ENCODE measurements around the gene HSPB2.
"Not testable (repeated sequence)": the region's sequence is repeated elsewhere in the genome, so short reads cannot be mapped to it uniquely, and the experiment has no call there.

Gene HSPB2

DNA sequence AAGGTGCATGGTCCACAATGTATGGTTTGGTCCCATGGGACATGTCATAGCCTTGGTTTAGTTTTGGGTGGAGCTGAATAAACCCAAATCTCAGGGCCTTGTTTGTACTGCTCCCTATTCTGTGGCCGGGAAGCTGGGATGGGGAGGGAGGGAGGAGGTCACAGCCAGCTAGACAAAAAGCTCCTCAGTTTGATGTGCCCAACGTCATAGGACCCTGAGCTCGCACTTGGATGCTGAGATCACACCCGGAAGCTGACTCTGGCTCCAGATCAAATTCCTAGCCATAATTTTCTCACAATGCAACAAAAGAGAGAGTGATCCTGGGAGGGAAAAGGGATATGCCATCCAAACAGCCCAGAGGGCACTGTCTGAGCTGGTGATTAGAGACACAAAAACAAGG is 1.5 kb downstream of the HSPB2 start:
- no peak for DNase-seq (ENCODE audit: low read depth, low spot score)

DNA sequence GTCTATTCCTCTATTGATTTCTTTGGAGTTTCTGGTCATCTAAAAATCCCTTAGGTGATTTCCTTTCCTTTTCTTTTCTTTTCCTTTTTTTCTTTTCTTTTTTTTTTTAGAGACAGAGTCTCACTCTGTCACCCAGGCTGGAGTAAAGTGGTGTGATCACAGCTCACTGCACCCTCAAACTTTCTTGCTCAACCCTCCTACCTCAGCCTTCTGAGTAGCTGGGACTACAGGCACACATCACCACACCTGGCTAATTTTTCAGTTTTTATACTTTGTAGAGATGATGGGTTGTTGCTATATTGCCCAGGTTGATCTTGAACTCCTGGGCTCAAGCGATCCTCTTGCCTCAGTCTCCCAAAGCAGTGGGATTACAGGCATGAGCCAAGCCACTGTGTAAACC is 4.2 kb downstream of the HSPB2 start:
- DNase-seq (ENCODE audit: low read depth, low spot score), result no peak

DNA sequence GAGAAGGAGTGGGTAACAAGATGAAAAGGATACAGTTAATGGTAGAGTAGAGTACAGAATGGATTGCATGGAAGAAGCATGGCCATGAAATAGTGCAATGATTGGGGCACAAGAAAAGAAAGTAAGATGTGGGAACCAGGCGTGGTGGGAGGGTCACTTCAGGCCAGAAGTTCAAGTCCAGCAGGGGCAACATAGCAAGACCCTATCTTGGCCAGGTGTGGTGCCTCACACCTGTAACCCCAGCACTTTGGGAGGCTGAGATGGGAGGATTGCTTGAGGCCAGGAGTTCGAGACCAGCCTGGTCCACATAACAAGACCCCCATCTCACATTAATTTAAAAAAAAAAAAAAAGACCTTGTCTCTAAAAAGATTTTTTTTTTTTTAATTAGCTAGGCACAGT is 4.8 kb downstream of the HSPB2 start:
- DNase-seq (ENCODE audit: low read depth, low spot score), result no peak

DNA sequence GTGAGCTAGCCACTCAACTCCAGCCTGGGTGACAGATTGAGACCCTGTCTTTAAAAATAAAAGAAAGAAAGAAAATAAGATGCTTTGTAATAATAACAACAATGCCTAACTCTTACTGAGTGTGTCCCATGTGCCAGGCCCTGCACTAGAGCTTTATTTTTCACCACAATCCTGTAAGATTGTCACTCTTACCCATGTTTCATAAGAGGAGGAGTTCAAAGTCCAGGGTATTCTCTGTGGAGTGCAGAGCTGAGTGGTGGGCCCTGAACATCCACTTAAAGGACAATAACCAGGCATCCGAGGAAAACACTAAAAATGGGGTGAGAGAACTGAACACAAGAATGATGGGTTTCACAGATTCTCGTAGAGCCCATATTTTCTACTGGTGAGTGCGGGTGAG is 5.3 kb downstream of the HSPB2 start:
- no peak for DNase-seq (ENCODE audit: low read depth, low spot score)

DNA sequence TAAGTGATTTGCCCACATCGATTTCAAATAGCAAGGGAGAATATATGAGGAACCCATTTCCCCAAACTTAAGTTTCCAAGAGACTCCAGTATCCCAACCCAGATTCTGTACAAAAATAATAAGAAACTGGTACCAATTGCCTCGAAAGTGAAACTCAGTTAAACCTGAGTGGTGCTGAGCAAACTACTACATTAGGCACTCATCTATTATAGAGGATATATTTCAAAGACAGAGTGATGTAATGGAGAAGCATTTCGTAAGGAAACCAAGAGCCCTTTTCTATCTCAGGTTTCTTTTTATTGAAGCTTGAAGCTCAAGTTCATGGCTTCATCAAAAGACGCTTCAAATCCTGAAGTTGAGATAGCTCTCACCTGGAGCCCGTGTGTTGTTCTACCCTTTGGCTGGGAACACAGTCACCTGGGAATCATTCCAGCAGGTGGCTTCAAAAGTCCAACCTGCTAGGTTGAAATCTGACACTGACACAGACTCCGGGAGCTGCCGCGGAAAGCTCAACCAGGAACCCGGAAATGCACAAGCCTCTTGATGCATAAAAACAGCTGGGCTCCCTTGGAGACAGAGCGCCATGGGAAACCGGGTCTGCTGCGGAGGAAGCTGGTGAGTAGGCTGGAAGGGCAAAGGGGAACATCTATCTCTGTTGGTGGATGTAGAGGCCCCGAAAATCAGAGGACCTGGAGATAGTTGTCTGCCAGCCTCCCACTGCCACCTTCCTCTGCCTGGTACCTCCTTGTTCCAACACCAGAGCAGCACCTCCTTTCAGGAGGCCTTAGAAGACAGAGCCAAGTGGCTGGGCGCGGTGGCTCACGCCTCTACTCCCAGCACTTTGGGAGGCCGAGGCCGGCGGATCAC is 6.1 kb downstream of the HSPB2 start, which contains the start of gene C11orf52:
Gene C11orf52 (plus strand): TSS at position 524 of the 867 bp plus-strand sequence. CDS start 60 bp downstream, at position 584.
- no peak for DNase-seq (ENCODE audit: low read depth, low spot score)

DNA sequence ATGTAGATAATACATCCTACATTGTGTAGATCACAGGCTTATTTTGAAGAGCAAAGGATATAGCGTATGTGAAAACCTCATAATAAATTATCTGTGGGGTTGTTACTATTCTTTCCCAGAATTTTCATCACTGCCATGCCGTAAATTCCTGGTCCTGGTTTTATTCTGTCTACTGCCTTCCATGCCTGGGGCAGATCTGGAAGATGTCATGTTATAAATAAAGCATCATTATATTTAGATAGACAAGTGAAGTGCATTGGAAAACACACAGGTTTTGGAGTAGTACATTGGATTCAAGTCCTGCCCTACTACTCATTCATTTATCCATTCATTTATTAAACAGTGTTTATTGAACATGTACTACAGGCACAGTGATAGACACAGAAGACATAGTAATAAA is 8.4 kb downstream of the HSPB2 start:
- DNase-seq (ENCODE audit: low read depth, low spot score), result no peak

DNA sequence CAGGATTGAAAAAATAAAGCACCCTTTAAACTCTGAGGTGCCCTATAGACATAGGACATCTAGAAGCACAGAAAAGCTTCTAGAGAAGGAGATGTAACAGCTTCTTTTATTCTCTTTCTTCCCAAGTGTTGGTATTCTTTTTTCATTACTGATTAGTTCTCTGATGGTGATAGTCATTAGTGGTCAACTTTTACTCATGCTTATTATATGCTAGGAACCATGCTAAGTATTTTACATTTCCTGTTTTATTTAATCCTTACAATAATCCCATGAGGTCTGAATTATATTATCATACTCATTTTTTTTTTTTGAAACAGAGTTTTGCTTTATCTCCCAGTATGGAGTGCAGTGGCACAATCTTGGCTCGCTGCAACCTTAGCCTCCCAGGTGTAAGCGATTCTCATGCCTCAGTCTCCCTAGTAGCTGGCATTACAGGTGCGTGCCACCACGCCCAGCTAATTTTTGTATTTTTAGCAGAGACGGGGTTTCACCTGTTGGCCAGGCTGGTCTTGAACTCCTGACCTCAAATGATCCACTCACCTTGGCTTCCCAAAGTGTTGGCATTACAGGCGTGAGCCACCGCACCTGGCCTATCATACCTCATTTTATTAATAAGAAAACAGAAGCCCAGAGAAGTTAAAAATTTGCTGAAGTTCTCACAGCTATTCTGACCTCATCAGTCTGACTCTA is 9.2 kb downstream of the HSPB2 start:
- no peak for DNase-seq (ENCODE audit: low read depth, low spot score)

DNA sequence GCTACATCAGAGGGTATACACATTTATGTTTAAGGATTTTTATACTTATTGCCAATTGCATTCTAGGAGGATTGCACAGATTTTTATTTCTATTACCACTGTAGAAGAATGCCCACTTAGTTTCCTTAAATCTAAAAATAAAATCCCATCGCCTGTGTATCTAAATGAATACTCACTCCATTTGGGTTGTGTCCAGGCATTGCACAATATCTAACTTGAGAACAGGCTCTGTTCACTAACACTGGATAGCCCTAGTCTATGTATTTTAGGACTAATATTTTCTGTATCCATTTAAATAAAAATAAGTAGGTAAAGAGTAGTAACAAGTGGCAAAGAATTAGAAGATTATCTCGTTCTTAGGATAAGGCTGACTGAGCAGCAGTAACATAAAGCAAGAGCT is 10.3 kb downstream of the HSPB2 start:
- no peak for DNase-seq (ENCODE audit: low read depth, low spot score)

DNA sequence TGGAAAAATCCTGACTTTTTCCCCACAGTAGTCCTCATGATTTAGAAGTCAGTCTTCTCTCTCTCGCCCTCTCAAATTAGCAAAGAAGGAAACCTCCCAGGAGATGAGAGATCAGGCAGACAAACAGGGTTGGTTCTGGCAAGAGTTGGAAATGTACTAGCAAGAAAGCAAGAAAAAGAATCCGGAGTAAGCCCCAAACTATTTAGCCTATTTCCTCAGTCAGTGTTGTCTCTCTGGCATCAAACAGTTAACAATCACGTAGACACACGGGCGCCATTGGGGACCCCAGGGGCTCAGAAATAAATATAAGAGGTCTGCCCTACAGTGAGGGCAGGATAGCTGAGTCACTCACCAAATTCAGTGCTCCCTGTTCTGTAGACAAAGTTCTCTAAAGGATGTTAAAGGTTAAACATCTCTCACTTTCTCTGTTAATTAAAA is 10.8 kb downstream of the HSPB2 start:
- no peak for DNase-seq (ENCODE audit: low read depth, low spot score)

DNA sequence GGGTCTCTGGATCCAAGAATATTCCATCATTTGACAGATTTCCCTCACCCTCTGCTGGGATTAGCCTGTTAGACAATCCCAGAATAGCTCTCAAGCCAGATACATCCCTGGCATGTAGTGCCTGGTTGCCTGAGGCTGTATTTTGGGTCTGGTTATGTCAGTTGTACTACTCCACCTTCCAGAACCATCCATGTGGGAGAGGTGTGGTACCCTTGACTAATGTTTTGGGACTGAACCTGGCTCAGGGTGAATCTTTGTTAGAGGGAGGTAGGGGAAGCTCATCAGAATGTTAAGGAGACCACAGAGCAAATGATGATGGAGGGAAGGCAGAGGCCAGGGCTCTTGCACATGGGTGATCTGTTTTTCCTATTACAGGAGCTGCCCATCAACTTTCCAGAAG is 11.4 kb downstream of the HSPB2 start:
- no peak for DNase-seq (ENCODE audit: low read depth, low spot score)

DNA sequence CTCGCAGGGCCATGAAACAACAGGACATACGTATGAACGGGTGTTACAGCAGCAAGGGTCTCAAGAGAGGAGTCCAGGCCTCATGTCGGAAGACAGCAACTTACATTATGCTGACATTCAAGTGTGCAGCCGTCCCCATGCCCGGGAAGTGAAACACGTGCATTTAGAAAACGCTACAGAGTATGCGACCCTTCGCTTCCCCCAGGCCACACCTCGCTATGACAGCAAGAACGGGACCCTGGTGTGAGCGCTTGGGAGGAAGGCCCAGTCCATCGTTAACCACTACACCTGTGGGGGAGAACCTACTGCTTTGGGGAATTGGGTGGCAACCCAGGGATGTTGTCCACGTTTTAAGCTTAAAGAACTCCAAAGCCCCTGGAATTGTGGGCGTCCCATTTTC is 13.4 kb downstream of the HSPB2 start:
- DNase-seq (ENCODE audit: low read depth, low spot score), result no peak

DNA sequence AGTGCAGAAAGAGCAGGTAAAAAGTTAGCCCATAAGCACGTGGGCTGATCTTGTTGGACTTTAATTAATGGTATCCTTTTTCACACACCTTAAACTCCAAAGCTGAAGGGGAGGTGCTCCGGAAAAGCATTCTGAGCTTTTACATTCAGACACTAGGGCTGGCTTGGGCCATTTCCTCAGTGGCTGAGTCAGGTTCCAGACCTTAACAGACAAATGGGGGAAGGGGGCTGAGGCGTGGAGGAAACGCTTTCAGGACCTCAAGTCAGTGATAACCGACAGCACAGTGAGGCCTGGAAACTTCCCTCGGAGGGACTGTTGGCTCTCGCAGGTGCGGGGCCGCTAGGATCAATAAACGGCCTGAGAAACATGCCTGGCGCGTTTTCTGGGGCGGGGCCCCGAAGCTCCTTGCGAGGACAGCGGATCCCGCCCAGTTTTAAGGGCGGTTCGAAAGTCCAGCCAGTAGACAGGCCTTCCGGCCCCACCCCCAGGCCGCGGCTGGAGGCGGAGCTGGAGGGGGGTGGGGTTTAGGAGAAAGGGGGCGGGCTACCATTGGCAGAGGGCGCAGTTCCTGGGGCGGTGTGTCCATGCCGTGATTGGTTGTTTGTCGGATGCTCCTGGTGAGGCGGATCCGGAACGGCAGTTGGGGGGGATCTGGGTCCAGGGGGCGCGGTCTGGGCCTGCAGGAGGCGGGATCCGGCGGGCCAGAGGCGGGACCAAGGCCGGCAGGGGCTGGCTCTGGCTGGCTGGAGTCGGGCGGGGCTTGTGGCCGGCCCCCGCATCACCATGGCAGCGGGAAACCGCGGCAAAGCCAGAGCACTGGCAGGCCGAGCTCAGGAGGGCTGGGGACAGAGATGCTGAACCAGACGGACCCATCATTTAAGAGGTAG is 14.2 kb downstream of the HSPB2 start:
- DNase-seq (ENCODE audit: low read depth, low spot score), result peak; percentile 89

DNA sequence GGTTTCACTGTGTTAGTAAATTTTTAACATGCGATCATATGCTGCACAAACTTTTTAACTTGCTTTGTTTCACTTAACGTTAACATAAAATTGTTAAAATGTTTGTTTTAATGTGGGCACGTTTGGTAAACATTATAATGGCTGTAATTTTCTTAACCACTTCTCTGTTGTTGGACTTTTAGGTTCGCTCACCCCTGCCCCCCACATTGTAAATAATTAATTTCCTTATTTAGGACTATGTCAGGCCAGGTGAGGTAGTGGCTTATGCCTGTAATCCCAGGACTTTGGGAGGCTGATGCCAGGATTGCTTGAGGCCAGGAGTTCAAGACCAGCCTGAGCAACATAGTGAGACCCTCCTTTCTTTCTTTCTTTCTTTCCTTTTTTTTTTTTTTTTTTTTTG is 17.9 kb downstream of the HSPB2 start:
- DNase-seq (ENCODE audit: low read depth, low spot score), result no peak

DNA sequence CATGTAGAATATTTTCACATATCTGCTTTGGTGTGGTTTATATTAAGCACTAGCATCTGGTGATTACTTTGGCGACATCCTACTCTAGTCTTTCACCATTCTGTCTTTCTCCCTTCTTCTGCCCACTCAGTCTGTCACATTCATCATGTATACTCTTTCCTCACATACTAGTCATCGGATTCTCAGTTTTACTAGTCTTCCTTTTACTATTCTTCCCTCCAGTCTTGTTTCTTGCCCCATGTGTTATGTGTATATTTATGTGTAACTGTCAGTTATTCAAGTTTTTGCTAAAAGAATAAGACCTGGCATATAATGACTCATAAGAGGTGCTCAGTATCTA is 20.0 kb downstream of the HSPB2 start:
- no peak for DNase-seq (ENCODE audit: low read depth, low spot score)

DNA sequence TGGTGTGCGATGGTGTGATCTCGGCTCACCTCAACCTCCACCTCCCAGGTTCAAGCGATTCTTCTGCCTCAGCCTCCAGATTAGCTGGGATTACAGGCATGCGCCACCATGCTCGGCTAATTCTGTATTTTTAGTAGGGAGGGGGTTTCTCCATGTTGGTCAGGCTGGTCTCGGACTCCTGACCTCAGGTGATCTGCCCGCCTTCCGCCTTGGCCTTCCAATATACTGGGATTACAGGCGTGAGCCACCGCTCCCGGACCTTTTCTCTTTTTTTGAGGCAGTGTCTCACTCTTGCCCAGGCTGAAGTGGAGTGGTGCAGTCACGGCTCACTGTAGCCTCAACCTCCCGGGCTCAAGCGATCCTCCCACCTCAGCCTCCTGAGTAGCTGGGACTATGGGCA is 20.6 kb downstream of the HSPB2 start:
- not testable (repeated sequence) for DNase-seq (ENCODE audit: low read depth, low spot score)

DNA sequence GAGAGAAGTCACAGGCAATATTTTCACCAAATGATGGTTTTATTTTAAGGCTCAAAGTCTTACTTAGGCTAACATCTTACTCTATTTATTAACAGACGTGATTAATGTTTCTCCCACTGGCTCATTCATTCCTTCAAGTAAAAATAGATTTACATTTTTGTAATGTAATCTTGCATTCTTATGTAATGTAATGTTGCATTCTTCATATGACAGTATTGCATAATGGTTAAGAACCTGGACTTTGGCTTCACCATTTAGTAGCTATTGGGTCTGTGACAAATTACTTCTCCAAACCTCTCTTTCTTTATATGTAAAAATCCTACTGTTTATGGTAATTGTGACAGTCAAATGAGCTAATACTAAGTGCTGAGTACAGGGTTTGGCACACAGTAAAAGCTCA is 21.3 kb downstream of the HSPB2 start:
- no peak for DNase-seq (ENCODE audit: low read depth, low spot score)

DNA sequence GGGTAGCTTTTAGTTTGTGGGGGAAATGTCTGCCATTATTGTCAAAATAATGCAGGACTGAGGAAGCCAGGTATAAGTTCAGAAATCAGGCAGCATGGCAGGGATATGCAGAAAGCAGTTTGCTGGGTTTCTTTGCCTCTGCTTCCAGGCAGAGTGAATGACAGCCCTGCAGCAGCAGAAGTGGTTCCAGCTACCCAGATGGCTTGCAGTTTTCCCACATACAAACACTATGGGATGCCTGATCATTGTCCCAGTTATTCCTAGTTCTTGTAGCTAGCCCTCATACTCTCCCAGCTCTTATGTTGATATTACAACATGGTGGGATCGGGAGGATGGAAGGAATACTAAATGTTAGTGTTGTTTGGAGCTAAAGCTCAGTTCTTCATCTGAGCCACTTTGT is 21.8 kb downstream of the HSPB2 start:
- no peak for DNase-seq (ENCODE audit: low read depth, low spot score)

DNA sequence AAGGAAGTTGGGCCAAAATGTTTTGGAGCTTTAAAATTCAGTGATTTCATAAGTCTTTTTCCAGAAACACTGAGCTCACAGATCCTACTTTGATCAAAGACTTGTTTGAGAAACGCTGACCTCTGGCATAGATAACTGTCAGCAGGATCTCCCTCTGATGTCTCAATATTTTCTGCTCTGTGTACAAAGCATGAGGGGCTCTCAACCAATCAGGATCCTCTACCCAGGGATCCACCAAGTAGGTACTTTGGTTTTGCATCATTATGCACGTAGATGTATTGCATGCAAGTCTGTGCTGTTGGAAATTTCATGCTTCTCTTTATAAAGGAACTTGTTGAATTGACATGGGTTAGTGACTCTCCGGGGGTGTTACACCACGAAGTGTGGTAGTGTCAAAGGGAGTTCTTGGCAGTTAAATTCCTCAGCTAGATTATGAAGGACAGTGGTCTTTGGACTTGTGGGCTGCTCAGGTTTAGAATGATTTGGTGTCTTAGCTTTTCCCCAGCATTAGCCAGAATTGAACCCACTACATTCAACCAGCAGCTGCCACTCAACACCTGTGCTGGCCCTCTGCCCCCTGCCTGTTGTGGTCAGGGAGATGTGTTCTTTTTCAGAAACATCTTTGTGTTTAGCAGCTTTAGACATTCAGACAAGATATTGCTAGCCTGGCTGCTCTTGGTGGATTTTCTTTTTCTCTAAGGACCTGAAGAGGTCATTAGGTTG is 22.9 kb downstream of the HSPB2 start:
- no peak for DNase-seq (ENCODE audit: low read depth, low spot score)

DNA sequence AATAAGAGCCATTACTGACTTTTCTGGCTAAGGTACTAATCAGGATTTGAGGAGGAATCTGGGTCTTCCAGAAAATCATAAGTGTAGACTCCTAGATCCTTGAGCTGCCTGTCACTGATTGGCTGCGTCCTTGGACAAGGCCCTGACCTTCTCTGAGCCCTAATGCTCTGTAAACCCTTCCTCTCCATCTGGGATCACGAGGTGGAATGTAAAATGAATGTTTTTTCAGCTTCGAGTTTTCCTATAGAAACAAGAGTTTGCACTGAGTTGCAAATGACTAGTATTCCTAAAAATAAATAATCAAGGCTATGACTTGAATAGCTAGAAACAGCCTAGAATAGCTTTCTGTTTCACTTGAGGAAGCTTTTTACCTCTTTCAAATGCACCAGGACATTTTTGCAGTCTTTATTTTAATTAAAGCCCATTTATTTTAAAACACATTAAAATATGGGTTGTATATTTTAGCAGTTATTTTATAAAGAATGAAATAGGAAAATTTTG is 23.6 kb downstream of the HSPB2 start:
- DNase-seq (ENCODE audit: low read depth, low spot score), result no peak

DNA sequence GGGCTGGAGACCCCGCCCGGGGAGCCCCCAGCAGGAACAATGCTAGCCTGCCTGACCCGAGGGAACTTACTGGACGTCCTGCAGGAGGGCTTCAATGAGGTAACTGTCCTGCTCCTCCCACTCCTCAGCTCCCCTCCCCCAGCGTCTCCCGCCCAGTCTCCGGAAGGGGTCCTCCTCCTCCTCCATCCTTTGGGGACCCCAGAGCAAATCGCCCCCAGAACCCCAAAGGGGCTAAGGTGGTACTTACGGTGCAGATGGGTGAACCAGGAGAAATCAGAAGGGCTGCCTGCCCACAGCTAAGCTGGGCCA is 24.9 kb downstream of the HSPB2 start:
- no peak for DNase-seq (ENCODE audit: low read depth, low spot score)

DNA sequence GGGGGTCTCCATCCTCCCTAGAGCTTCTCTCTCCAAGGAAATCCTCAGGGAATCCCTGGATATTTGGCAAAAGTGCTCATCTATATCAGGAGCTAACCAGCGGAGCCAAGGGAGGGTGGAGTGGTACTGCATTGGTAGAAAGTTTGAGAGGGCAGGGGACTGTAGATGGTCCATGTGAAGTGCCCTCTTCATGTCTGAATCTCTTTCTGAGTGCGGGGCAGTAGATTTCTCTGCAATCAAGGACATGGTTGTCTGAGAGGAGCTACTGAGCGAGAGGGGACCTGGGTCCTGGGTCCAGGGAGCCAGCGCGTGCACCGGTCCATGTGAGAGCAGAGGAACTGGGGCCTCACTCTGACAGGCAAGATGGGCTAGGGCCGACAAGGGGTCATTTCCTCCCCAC is 25.3 kb downstream of the HSPB2 start:
- no peak for DNase-seq (ENCODE audit: low read depth, low spot score)

Measured in activated CD4-positive, CD25-positive, alpha-beta regulatory T cell treated with anti-CD3 and anti-CD28 coated beads, Interleukin-2, amount 50 U/mL, for 16 hours (primary cell).